AG10803 (cell line): ENCODE measurements around the gene CRYBA4.
A peak's percentile ranks its signal among the peaks of the same experiment; 100 is the strongest.

Experiments used
- DNase-seq: peaks from one replicate; pipeline ENCODE4 v3.0.0; 2010; ENCODE audit warnings: low read depth
- H3K4me3 ChIP-seq: 2 replicates; pipeline ENCODE4 v1.5.1; 2011; ENCODE audit warnings: mild to moderate bottlenecking, low read length, control low read depth
- TF ChIP-seq, protein P1 (sequence below): conservative IDR thresholded peaks from 2 replicates; pipeline ENCODE4 v1.5.1; 2011; ENCODE audit warnings: mild to moderate bottlenecking, low read length, control low read depth, inconsistent platforms

The CRYBA4 gene

DNA sequence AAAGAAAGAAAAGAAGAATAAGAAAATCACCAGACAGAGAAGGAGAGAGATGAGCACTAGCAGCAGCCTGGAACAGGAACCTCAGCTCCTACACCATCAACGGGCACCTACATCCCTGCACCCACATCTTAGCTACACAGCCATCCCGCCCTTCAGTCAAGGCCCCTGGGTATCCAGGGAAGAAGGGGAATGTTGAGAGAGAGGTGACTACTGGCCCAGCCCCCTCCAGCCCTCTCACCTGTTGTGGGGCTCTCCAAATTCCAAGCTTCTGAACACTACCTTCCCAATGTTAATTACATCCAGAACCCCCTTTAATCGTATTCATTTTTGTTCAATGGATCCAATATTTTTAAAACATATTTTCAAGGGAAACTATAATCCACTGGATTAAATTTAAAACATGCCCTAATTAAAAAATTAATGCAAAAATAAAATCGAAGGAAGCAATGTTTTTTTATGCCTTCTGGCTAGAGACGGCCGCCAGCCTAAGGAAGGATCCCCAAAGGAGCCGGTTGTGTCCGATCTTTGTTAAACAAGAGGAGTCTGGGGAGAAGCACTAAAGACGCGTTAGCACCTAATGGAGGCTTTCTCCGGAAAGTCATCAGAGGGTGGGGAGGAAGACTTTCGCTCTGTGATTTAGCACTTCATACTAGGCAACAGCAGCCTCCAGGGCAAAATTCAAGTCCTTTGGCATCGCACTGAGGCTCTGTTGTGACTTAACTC, 41.4 kb upstream of the CRYBA4 start:
- no peak for DNase-seq
- TF ChIP-seq, protein P1, sequence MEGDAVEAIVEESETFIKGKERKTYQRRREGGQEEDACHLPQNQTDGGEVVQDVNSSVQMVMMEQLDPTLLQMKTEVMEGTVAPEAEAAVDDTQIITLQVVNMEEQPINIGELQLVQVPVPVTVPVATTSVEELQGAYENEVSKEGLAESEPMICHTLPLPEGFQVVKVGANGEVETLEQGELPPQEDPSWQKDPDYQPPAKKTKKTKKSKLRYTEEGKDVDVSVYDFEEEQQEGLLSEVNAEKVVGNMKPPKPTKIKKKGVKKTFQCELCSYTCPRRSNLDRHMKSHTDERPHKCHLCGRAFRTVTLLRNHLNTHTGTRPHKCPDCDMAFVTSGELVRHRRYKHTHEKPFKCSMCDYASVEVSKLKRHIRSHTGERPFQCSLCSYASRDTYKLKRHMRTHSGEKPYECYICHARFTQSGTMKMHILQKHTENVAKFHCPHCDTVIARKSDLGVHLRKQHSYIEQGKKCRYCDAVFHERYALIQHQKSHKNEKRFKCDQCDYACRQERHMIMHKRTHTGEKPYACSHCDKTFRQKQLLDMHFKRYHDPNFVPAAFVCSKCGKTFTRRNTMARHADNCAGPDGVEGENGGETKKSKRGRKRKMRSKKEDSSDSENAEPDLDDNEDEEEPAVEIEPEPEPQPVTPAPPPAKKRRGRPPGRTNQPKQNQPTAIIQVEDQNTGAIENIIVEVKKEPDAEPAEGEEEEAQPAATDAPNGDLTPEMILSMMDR: no peak
- H3K4me3 ChIP-seq: no peak overlapping the region

DNA sequence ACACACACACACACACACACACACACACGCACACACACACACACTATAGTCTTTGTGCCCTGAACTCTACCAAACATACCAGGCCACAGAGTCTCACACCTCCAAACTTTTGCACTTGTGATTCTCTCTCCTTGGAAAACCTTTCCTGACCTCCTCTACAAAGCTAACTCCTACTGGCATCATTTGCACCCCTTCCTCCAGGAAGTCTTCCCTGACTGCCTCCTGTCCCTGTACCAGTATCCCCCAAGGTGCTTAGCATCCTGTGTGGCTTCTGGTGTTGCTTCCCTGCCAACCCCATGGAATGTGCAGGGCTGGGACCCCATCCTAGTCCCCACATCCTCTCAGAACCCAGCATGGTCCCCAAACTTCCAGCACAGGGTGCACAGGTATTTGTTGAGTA, 40.7 kb upstream of the CRYBA4 start:
- DNase-seq: no peak
- no peak overlapping the region for H3K4me3 ChIP-seq
- TF ChIP-seq, protein P1: no peak

DNA sequence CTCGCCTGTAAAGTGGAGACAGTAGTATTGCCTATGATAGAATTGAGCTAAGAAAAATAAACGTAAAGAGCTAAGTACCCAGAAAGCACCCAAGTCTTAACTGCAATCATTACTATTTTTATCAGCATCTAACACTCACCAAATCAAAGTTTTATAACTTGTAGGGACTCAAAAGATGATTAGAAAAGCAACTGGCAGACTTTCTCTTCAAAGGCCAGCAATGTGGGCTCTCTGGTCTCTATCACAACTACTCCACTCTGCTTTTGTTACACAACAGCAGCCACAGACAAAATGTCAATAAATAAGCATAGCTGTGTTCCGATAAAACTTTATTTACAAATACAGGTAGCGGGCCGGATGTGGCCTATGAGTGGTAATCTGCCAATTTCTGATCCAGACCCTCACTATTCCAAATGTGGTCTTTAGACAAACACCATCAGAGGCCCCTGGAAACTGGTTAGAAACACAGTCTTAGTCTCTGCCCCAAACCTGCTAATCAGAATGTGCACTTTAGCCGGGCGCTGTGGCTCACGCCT, 40.1 kb upstream of the CRYBA4 start:
- H3K4me3 ChIP-seq: no peak overlapping the region
- TF ChIP-seq, protein P1: no peak
- no peak for DNase-seq

- no peak overlapping the region for H3K4me3 ChIP-seq
- TF ChIP-seq, protein P1: no peak
- no peak for DNase-seq
These were observed 37.8 kb upstream of the CRYBA4 start for GRCh38 chr22:26584010-26584409.

GRCh38 chr22:26585104-26585790, 36.5 kb upstream of the CRYBA4 start:
- no peak overlapping the region; the same call in 1 of the 2 replicates for H3K4me3 ChIP-seq
- TF ChIP-seq, protein P1: 0 out of 2 replicates have a peak, but pooled peaks have one; percentile 12
- DNase-seq: peak; percentile 86

- H3K4me3 ChIP-seq: no peak overlapping the region
- TF ChIP-seq, protein P1: no peak
- DNase-seq: no peak
These were observed 35.0 kb upstream of the CRYBA4 start for GRCh38 chr22:26586556-26587325.
